Type B pancreatic cell (in vitro differentiated cells): ENCODE data around the gene TSHR. TPM values are rescaled to one million over a fixed set of nuclear protein-coding genes. Genes with fewer than 3 reads are reported as not detected.

Experiments
- DNase-seq: peaks from one replicate; pipeline ENCODE4 v3.0.0; 2021; ENCODE audit warnings: mixed read lengths; ENCODE audit not compliant: unreplicated experiment; ENCODE audit errors: extremely low spot score
- H3K27ac Mint-ChIP-seq: 2 replicates; pipeline ENCODE4 v1.8.0; 2021; ENCODE audit warnings: mild to moderate bottlenecking, mixed read lengths
- H3K27me3 Mint-ChIP-seq: 2 replicates; pipeline ENCODE4 v1.8.0; 2021; ENCODE audit warnings: mixed read lengths
- H3K36me3 Mint-ChIP-seq: 2 replicates; pipeline ENCODE4 v1.8.0; 2021; ENCODE audit warnings: mixed read lengths
- H3K4me1 Mint-ChIP-seq: one replicate; pipeline ENCODE4 v1.8.0; 2021; ENCODE audit warnings: mixed read lengths; ENCODE audit not compliant: unreplicated experiment
- H3K4me3 Mint-ChIP-seq: 2 replicates; pipeline ENCODE4 v1.8.0; 2021; ENCODE audit warnings: mild to moderate bottlenecking, mixed read lengths
- H3K9me3 Mint-ChIP-seq: 2 replicates; pipeline ENCODE4 v1.8.0; 2021; ENCODE audit warnings: mixed read lengths
- CTCF ChIP-seq: fragments of 200-600 bp; sonication (generic); conservative IDR thresholded peaks from 2 replicates; pipeline ENCODE4 v1.5.0; 2021; ENCODE audit warnings: antibody characterized with exemption, mild to moderate bottlenecking
- total RNA-seq: library from RNA; stranded (reverse); gene quantifications from 2 replicates; pipeline ENCODE4 v1.2.1, GENCODE V29; 2021; ENCODE audit warnings: low replicate concordance

TSHR gene
- total RNA-seq, 1 donor from 2014 or later, result 0.65 TPM

GRCh38 chr14:81177225-81177624, 221.8 kb downstream of the TSHR start:
- Mint-ChIP-seq H3K36me3 (peaks cover 10% of the 10 kb centered on the region), H3K27me3 (no peaks in the 10 kb centered on the region), H3K9me3 (no peaks in the 10 kb centered on the region), H3K4me1 (peaks cover 6% of the 10 kb centered on the region), H3K4me3 (no peak overlapping the region), H3K27ac (no peak overlapping the region)
- TF ChIP-seq CTCF, result no peak
- no peak for DNase-seq

- no peak for TF ChIP-seq CTCF
- DNase-seq, result no peak
- Mint-ChIP-seq H3K36me3 (peaks cover 16% of the 10 kb centered on the region), H3K9me3 (no peaks in the 10 kb centered on the region), H3K4me3 (no peak overlapping the region), H3K27me3 (no peaks in the 10 kb centered on the region), H3K4me1 (peaks cover 12% of the 10 kb centered on the region), H3K27ac (no peak overlapping the region)
Measured at GRCh38 chr14:81178063-81178462, 222.6 kb downstream of the TSHR start.

- peaks cover 20% of the 10 kb centered on the region for H3K36me3 Mint-ChIP-seq
- H3K27ac Mint-ChIP-seq, result no peak overlapping the region
- H3K4me3 Mint-ChIP-seq, result no peak overlapping the region
- H3K4me1 Mint-ChIP-seq, result peaks cover 12% of the 10 kb centered on the region
- DNase-seq, result no peak
- no peaks in the 10 kb centered on the region for H3K9me3 Mint-ChIP-seq
- H3K27me3 Mint-ChIP-seq, result no peaks in the 10 kb centered on the region
- TF ChIP-seq CTCF, result no peak
Measured at GRCh38 chr14:81179631-81180030, 224.2 kb downstream of the TSHR start.

- no peak for DNase-seq
- Mint-ChIP-seq H3K4me1 (no peaks in the 10 kb centered on the region), H3K36me3 (peaks cover 29% of the 10 kb centered on the region), H3K27me3 (no peaks in the 10 kb centered on the region), H3K9me3 (no peaks in the 10 kb centered on the region), H3K27ac (no peak overlapping the region), H3K4me3 (no peak overlapping the region)
- TF ChIP-seq CTCF, result no peak
Measured at GRCh38 chr14:81187832-81188522, 232.6 kb downstream of the TSHR start.

GRCh38 chr14:81192594-81192993, 237.2 kb downstream of the TSHR start:
- DNase-seq, result no peak
- Mint-ChIP-seq H3K9me3 (no peaks in the 10 kb centered on the region), H3K27ac (no peak overlapping the region), H3K27me3 (no peaks in the 10 kb centered on the region), H3K36me3 (peaks cover 48% of the 10 kb centered on the region), H3K4me1 (no peaks in the 10 kb centered on the region), H3K4me3 (no peak overlapping the region)
- no peak for TF ChIP-seq CTCF
